Caki2 (cell line): ENCODE measurements around the gene TREML4. TPM values are rescaled to one million over a fixed set of nuclear protein-coding genes. Genes with fewer than 3 reads are reported as not detected.
A peak's percentile ranks its signal among the peaks of the same experiment; 100 is the strongest.

ENCODE experiments used
- DNase-seq: peaks from one replicate; pipeline ENCODE4 v3.0.0-alpha.2; 2015; ENCODE audit warnings: low read depth
- in situ Hi-C: cut with HindIII; loops from 2 replicates; pipeline ENCODE4 v1.10.0; 2016; ENCODE audit warnings: low sequenced_read_pairs, low pct_unique_long_range_greater_than_20kb, mixed read lengths
- total RNA-seq: library from RNA; depleted of rRNA; stranded (reverse); fragments of >200 nt; shearing (Covaris generic); gene quantifications from 2 replicates; pipeline ENCODE4 v1.2.3, GENCODE V29; 2014; ENCODE audit warnings: low replicate concordance; rRNA removed

TREML4 gene
- total RNA-seq, 1 experiment from 2014 or later: not detected

DNA sequence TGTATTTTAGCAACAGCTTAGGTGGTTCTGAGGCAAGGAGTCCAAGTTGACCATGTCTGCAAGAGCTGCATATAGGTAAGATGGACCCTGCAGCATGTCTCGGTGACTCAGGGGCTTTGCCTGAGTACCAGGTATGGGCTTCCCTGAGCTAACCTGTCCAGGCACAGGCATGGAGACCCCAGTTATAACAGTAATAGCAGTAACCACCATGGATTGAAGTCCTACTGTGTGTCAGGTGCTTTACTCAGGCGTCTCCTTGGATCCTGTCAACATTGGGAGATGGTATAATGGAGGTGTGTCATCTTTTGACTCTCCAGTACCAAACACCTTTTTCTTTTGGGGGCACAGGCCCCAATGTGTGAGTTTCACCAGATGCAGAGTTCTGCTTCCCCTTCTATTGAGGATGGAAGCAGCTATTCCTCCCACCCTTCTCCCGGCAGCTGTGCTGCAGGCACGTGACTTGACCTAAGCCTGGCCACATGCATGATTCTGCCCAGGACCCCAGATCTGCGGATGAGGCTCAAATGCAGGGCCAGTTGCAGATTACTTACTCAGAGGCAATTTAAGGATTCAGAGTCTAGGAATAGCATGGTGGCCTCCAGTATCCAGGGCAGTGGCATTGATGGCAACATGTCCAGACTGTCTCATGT, 44.6 kb downstream of the TREML4 start:
- no peak for DNase-seq
- in situ Hi-C loops: no loop called here

- in situ Hi-C loops: no loop called here
- DNase-seq: no peak
These were observed 45.6 kb downstream of the TREML4 start for GRCh38 chr6:41273714-41274113.

DNA sequence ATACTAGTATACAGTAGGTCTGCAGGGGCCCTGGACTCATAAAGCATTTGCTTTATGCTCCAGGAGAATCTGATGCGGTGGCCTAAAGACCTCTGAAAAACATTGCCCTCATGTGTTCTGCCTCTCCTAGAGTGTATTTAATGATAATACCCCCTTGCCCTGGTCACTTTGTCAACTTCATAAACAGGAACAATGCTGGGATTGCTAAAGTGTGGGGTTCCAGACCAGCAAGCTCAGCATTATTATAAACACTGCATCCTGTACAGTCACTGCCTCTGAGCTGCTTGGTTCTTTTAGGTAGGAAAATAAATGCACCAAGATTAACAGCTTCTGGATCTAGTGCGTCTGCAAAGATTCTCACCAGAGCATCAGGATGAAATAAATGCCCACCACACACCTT, 46.1 kb downstream of the TREML4 start:
- in situ Hi-C loops: no loop called here
- no peak for DNase-seq

DNA sequence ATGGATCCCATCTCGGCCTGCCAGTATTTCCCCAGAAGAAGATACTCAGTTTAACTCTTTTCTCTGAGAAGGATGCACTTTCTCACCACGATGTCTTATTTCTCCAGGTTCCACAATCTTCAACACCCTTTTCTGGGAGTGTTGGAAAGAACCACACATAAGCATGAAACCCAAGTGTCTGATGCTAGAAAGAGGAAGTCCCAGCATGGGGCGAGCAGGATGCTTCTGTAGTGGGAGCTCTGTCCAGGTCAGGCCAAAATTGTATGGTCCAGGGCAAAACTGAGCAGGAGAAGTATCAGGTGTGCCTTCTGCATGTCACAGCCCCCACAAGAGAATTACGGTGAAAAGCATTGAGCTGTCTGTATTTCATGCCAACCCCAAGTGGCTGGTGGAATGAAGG, 47.3 kb downstream of the TREML4 start:
- in situ Hi-C loops: no loop called here

DNA sequence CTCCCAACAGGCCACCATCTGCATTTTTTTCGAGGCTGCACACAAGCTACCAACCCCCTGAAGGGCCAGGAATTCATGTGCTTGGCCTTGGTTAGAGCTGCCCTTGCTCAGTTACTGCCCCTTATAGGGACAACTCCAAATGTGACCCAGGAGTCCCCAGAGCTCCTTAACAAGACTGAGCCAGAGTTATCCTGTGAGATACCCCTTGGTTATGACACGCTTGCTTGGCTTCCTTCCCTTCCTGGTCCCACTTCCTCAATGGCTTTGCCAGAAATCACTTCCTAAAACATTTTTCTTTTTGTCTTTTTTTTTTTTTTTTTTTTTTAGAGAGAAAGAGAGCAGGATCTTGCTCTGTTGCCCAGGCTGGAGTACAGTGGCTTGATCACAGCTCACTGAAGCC, 49.5 kb downstream of the TREML4 start:
- in situ Hi-C loops: no loop called here
- no peak for DNase-seq

More for the DNA sequence above, 47.3 kb downstream of the TREML4 start:
- DNase-seq: no peak

- peak; percentile 47 for DNase-seq
- in situ Hi-C loops: no loop called here
These were observed 50.7 kb downstream of the TREML4 start for GRCh38 chr6:41278699-41279405.

DNA sequence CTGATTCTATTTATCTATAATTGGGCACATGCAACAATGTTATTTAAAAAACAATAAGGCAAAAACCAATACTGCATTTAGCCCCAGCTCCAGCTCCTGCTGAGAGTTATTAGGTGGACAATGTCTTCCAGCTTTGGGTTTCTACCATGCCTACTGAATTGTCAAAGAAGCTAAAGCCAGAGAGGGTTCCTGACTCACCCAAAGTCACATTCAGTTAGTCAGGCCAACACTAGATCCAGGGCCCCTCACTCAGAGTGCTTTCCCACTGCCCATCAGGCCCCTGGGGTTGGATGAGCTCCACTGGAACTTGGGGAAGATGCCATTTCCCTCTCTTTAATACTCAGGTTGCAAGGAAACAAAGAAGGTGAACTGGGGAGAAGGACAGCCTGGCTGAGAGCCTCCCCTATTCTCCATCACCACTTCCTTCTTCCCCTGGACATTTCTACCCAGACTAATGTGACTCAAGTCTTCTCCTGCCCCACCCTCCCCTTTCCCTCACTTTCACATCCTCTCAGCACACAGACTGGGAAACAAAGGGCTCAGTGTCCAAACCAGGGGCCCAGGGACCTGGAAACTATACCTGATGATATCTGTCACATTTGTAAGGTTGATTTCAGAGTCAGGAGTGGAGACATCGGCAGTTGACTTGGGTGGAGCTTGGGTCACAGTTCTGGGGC, 52.4 kb downstream of the TREML4 start:
- in situ Hi-C loops: no loop called here
- DNase-seq: no peak

- DNase-seq: no peak
- in situ Hi-C loops: no loop called here
These were observed 55.5 kb downstream of the TREML4 start for GRCh38 chr6:41283600-41283999.

- in situ Hi-C loops: no loop called here
- DNase-seq: no peak
These were observed 56.6 kb downstream of the TREML4 start for GRCh38 chr6:41284726-41285125.

DNA sequence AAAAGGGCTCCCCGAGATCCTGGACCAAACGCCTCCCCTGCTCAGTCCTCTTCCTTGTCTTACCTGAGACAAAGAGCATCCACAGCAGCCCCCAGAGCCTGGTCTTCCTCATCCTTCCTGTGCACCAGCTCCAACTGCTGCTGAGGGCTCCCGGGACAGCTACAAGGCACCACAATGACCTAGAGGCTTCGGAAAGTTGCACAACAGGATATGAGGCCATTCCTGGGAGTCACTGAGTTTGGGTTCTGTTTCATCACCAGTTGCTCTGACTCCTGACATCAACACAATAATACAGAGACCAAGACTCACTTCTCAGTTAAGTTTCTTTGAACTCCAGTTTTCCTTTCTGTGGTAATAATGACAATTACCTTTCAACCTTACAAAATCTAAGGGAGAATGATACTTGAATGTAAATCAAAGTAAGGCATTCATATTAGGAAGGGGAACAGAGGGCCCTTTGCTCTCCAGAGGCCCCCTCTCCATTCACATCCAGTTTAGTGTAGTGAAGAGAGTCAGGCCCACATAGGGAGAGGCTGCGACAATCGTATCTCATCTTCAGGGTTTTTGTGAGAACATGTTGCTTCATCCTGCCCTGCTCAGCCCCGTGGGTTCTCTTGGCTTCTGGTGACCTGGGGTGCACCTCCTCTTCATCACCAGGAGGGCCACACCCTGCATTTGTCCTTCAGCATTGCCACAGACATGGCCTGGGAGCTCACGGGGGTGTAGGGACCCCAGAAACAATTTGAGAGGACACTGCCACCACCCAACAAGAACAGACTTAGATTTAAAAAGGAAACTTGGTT, 58.6 kb downstream of the TREML4 start, which contains the start of gene TREM1:
Gene TREM1, minus strand, starts transcription at position 139 of the 803 bp plus-strand sequence. Its CDS starts 27 bp downstream, at position 112.
- in situ Hi-C loops: no loop called here

GRCh38 chr6:41288030-41288753, 60.0 kb downstream of the TREML4 start:
- DNase-seq: no peak
- in situ Hi-C loops: no loop called here

More for the DNA sequence above, 58.6 kb downstream of the TREML4 start, which contains the start of gene TREM1:
- no peak for DNase-seq

Other genes with a start within 250 kb of the TREML4 start
- gene UNC5CL, start 189.1 kb upstream of the TREML4 start, total RNA-seq: 1.1 and 4.4 TPM in 2 replicates
- not detected in 2 replicates for gene TSPO2, start 185.9 kb upstream of the TREML4 start, total RNA-seq
- gene APOBEC2, start 175.1 kb upstream of the TREML4 start, total RNA-seq: not detected in 2 replicates
- gene OARD1, start 156.0 kb upstream of the TREML4 start, total RNA-seq: 12.4 and 34.2 TPM in 2 replicates
- gene NFYA, start 155.4 kb upstream of the TREML4 start, total RNA-seq: 25.7 and 29.6 TPM in 2 replicates
- not detected in 2 replicates for gene TREML1, start 74.0 kb upstream of the TREML4 start, total RNA-seq
- not detected in 2 replicates for gene TREM2, start 65.2 kb upstream of the TREML4 start, total RNA-seq
- not detected in 2 replicates for gene TREML2, start 27.2 kb upstream of the TREML4 start, total RNA-seq
- not detected in 2 replicates for gene TREM1, start 58.3 kb downstream of the TREML4 start, total RNA-seq
- gene NCR2, start 107.3 kb downstream of the TREML4 start, total RNA-seq: not detected in 2 replicates